GM15510 (cell line): ENCODE data around the gene HHAT.

Experiments
- POLR2A ChIP-seq: IDR thresholded peaks from 3 replicates; pipeline ENCODE4 v1.6.1; 2011; ENCODE audit warnings: borderline replicate concordance; ENCODE audit not compliant: insufficient read length; ENCODE audit errors: extremely low read depth

The HHAT gene

GRCh38 chr1:210584439-210585113 lies 255.9 kb downstream of the HHAT start:
- TF ChIP-seq POLR2A: no peak

DNA sequence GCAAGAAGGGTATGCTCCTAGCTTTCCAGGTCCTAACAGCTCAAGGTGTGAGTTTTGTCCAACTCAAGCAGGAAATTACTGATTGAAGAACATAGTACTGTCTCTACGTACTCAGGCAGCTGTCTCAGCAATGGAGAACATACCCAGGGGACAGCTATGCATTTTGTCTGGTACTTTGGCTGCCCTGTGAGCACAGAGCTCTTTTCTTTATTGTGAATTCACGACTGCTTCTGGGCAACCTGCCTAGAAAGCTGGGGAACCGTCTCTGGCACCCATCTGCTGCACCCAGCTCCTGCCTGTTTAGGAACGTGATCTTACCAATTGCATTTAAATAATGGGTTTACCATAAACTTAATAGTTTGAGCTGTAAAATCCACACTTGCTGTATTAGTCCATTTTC lies 258.1 kb downstream of the HHAT start:
- no peak for TF ChIP-seq POLR2A

DNA sequence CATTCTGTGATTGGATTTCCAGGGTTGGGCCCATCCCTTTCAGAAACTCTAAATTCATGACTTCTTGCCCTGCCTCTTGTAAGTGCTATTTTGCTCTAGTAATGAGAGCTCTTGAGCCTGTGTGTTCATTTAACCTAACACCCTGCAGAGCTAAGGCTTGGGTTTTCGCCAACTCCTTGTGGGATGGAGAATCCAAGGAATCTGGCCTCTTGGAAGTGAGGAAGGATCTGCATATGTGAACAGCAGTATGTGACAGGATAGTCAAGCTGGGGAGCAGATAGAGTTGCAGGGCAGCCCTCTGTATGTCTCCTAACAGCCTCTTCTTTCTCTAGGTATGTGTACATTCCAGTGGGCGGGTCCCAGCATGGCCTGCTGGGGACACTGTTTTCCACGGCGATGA lies 258.9 kb downstream of the HHAT start:
- TF ChIP-seq POLR2A: no peak

DNA sequence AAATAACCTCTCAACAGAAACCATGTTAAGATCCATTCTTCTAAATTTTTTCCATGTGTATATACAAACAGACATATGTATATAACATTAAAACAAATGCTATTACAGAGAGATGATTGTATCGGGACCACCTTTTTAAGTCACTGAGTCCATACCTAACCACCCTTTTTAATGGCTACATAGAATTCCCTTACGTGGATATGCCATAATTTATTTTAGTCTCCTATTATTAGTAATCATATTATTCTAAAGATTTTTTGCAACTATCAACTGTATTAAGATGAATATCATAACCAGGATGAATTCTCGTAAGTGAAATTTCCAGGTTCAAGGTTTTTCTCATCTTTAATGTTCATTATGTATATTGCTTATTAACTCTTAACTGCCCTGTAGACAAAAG lies 259.7 kb downstream of the HHAT start:
- no peak for TF ChIP-seq POLR2A

- no peak for TF ChIP-seq POLR2A
These were observed 260.2 kb downstream of the HHAT start for GRCh38 chr1:210588946-210589345.

DNA sequence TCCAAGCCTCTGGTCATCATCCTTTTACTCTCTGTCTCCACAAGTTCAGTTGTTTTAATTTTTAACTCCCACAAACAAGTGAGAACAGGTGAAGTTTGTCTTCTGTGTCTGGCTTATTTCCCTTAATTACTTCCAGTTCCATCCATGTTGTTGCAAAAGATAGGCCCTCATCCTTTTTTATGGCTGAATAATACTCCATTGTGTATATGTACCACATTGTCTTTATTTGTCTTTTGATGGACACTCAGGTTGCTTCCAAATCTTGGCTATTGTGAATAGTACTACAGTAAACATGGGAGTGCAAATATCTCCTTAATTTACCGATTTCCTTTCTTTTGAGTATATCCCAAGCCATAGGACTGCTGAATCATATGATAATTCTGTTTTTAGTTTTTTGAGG lies 262.5 kb downstream of the HHAT start:
- TF ChIP-seq POLR2A: no peak

GRCh38 chr1:210594605-210595004 lies 265.9 kb downstream of the HHAT start:
- TF ChIP-seq POLR2A: no peak

- no peak for TF ChIP-seq POLR2A
These were observed 267.9 kb downstream of the HHAT start for GRCh38 chr1:210596641-210597040.

GRCh38 chr1:210597555-210598134 lies 268.9 kb downstream of the HHAT start:
- TF ChIP-seq POLR2A: no peak

DNA sequence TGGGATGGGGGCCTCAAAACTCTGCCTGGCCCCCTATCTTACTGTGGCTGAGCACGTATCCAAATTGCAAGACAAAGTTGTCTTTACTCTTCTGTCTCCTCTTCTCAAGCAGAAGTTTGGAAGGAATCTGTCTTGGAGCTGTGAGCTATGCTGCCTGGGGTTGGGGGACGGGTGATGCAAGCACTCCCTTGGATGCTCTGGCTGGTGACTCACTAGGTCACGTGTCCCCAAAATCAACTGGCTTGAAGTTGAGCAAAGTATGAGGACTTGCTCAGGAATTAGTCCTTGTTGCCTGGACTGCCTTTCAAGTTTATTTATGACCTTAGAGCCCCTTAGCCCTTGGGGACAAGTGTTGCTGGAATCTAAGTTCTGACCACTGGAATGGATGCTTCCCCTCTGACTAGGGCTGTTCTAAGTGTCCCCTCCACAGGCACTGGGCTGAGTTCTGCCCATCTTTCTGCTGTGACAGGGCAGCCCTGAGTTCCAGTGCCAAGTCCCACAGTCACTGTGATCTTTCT lies 269.5 kb downstream of the HHAT start:
- no peak for TF ChIP-seq POLR2A

GRCh38 chr1:210600421-210601159 lies 271.9 kb downstream of the HHAT start:
- TF ChIP-seq POLR2A: no peak

GRCh38 chr1:210603123-210603522 lies 274.4 kb downstream of the HHAT start:
- no peak for TF ChIP-seq POLR2A

- TF ChIP-seq POLR2A: no peak
These were observed 276.4 kb downstream of the HHAT start for GRCh38 chr1:210605099-210605498.

DNA sequence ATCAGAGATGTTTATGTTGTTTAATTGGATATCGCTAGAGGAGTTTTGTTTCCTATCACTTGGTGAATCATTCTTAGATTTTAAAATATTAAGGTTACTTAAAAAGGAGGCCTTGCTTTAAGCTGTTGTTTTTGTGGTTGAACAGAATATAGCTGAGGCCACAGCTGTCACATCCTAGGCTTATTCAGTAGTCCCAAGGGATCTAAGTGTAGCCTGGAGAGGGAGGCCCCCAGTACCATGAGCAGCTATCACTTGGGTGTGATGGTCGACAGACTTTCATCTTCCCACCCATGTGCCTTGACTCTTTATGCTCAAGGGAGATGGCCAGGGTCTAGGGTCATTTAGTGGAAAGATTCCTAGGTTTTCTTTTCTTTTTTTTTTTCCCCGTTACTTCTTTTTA lies 278.7 kb downstream of the HHAT start:
- no peak for TF ChIP-seq POLR2A

GRCh38 chr1:210608767-210609166 lies 280.1 kb downstream of the HHAT start:
- TF ChIP-seq POLR2A: no peak

- no peak for TF ChIP-seq POLR2A
These were observed 287.7 kb downstream of the HHAT start for GRCh38 chr1:210616356-210616755.
